ENCODE data around the gene ALDH5A1. TPM values are rescaled to one million over a fixed set of nuclear protein-coding genes. Genes with fewer than 3 reads are reported as not detected.

ALDH5A1 gene
- total RNA-seq, 1 donor from 2014 or later, result 0.53 TPM

DNA sequence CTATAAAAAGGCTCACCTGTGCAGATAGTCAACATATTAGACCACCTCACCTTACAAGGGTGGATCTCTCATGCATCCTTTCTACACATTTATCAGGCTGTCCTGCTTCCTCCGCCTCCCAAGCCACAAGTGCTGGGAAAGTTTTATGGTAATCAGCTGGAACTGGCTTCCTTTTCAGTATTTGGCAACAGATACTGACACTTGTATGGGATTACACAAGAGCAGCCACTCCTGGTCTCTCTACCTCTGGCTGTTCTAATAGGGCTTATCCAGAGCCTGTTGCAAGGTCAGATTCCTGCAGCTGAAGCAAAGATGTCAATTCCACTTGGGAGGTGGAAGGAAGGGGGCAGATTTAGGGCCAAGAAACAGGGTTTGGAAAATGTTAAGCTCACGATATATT is 4.9 kb upstream of the ALDH5A1 start:
- DNase-seq (ENCODE audit: low read depth), result peak; percentile 49
- FAIRE-seq, result no peak
- TF ChIP-seq, protein P1, sequence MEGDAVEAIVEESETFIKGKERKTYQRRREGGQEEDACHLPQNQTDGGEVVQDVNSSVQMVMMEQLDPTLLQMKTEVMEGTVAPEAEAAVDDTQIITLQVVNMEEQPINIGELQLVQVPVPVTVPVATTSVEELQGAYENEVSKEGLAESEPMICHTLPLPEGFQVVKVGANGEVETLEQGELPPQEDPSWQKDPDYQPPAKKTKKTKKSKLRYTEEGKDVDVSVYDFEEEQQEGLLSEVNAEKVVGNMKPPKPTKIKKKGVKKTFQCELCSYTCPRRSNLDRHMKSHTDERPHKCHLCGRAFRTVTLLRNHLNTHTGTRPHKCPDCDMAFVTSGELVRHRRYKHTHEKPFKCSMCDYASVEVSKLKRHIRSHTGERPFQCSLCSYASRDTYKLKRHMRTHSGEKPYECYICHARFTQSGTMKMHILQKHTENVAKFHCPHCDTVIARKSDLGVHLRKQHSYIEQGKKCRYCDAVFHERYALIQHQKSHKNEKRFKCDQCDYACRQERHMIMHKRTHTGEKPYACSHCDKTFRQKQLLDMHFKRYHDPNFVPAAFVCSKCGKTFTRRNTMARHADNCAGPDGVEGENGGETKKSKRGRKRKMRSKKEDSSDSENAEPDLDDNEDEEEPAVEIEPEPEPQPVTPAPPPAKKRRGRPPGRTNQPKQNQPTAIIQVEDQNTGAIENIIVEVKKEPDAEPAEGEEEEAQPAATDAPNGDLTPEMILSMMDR (IDR thresholded peaks at IDR 0.05; ENCODE audit: insufficient read depth, low read length, severe bottlenecking), result no peak

DNA sequence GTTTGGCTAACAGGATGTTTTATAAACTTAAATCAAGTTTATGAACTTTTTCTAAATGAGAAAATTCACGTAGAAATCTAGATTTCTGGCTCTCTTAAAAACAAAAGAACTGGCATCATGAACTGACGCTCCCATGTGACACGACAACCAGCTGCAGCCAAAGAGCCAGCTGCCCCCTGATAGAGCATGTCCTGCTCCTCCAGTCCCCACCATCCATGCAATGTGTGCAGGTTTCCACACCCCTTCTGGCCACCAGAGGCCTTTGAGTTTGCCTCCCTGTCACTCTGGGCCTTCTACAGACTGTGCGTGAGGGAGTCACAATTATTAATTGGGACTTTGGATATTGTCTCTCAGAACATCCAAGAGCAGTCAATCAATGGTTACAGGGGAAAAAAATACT is 3.8 kb upstream of the ALDH5A1 start:
- TF ChIP-seq, protein P1 (IDR thresholded peaks at IDR 0.05; ENCODE audit: insufficient read depth, low read length, severe bottlenecking), result no peak
- Histone ChIP-seq H3K27me3 (ENCODE audit: control insufficient read depth, insufficient read depth, low read length) (peaks cover 1% of the 10 kb centered on the region), H3K36me3 (ENCODE audit: control insufficient read depth, insufficient read depth, low read length) (no peaks in the 10 kb centered on the region), H3K4me3 (ENCODE audit: low read depth, low read length) (no peak overlapping the region)
- DNase-seq (ENCODE audit: low read depth) (no peak), FAIRE-seq (no peak)

More for the DNA sequence above, 4.9 kb upstream of the ALDH5A1 start:
- peaks cover 1% of the 10 kb centered on the region for H3K27me3 ChIP-seq (ENCODE audit: control insufficient read depth, insufficient read depth, low read length)
- H3K4me3 ChIP-seq (ENCODE audit: low read depth, low read length), result no peak overlapping the region
- H3K36me3 ChIP-seq (ENCODE audit: control insufficient read depth, insufficient read depth, low read length), result no peaks in the 10 kb centered on the region

DNA sequence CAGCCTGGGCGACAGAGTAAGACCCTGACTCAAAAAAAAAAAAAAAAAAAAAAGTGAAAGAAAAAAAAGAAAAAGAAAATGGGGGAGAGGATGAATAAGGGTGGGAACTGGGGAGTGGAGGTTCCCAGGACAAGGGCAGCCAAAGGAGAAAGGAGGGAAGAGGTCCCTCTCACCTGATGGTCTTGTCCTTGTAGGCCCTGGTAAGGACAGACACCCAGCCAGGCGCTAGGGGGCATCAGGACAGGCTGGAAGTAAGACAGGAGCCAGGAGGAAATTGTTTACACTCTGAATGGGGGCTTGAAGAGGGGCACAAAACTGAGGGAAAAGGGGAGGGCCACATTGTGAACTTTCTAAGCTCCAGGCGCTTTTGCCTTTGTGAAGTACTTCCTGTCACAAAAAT is 2.3 kb upstream of the ALDH5A1 start:
- FAIRE-seq (no peak), DNase-seq (ENCODE audit: low read depth) (no peak)
- Histone ChIP-seq H3K4me3 (ENCODE audit: low read depth, low read length) (no peak overlapping the region), H3K36me3 (ENCODE audit: control insufficient read depth, insufficient read depth, low read length) (no peaks in the 10 kb centered on the region), H3K27me3 (ENCODE audit: control insufficient read depth, insufficient read depth, low read length) (peaks cover 1% of the 10 kb centered on the region)
- TF ChIP-seq, protein P1 (IDR thresholded peaks at IDR 0.05; ENCODE audit: insufficient read depth, low read length, severe bottlenecking), result peak; percentile 38

DNA sequence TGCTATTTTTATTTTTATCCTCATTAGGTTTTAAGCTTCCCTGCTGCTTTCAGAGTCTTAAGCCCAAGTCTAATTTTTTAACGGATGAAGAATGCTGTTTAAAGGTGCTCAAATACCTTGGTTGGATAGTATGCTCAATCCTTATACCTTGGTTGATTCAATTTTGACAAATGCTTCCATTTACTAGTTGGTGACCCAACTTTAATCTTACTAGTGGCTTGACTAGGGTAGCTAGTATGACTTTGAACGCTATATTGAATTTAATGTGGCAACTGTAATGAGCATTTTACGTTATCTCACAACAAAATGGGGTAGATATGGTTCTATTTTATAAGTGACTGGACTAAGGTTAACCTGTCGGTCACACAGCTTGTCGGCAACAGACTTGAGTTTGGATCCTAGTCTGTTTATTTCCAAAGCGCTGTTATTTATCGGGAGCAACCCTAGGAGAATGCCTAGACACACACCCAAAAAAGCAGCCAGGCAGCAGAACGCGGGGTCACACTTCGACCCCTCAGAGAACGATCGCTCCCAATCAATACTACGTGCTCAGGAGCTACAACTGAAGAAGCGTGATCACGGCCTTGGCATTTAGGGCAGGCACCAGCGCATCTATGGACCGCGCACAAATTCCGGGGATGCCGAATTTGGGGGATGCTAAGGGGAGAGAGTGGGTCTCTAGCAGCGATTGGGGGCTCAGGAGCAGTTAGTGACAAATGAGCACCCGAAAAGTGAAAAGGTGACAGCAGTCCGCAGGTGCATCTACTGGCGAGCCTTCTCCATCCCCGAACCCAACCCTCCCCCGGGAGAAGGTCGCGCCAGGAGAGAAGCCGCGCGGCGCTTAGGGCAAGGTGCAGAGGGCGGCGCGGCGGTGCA is 586 bp upstream of the ALDH5A1 start:
- FAIRE-seq (no peak), DNase-seq (ENCODE audit: low read depth) (no peak)
- H3K36me3 ChIP-seq (ENCODE audit: control insufficient read depth, insufficient read depth, low read length), result no peaks in the 10 kb centered on the region

DNA sequence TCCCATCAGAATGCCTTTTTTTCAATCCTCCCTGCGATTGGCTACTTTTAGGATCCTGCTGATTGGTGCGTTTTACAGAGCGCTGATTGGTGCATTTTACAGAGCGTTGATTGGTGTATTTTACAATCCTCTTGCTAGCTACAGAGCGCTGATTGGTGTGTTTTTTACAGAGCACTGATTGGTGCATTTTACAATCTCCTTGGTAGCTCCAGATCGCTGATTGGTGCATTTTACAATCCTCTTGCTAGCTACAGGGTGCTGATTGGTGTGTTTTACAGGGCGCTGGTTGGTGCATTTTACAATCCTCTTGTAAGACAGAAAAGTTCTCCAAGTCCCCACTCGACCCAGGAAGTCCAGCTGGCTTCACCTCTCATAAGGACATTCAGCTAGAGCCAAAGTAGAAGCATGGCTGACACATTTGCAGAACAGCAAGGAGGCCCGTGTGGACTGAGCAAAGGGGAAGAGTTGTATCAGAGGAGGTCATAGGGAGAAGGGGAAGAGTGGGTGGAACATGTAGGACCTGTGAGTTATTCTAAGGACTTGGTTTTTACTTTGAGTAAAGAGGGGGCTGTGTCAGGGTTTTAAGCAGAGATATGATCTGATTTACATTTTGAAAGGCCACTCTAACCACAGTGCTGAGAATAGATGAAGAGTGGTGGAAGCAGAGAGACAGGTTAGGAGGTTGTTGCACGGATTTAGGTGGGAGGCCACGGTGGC is 2.6 kb downstream of the ALDH5A1 start:
- TF ChIP-seq, protein P1 (IDR thresholded peaks at IDR 0.05; ENCODE audit: insufficient read depth, low read length, severe bottlenecking), result no peak
- H3K4me3 ChIP-seq (ENCODE audit: low read depth, low read length), result no peak overlapping the region
- FAIRE-seq, result no peak
- no peaks in the 10 kb centered on the region for H3K36me3 ChIP-seq (ENCODE audit: control insufficient read depth, insufficient read depth, low read length)
- H3K27me3 ChIP-seq (ENCODE audit: control insufficient read depth, insufficient read depth, low read length), result peaks cover 1% of the 10 kb centered on the region
- DNase-seq (ENCODE audit: low read depth), result no peak

More for the DNA sequence above, 586 bp upstream of the ALDH5A1 start:
- peak overlapping the region; percentile 52 for H3K4me3 ChIP-seq (ENCODE audit: low read depth, low read length)
- H3K27me3 ChIP-seq (ENCODE audit: control insufficient read depth, insufficient read depth, low read length), result peaks cover 1% of the 10 kb centered on the region
- TF ChIP-seq, protein P1 (IDR thresholded peaks at IDR 0.05; ENCODE audit: insufficient read depth, low read length, severe bottlenecking), result no peak

All from bronchial epithelial cell (primary cell).